Activated CD8-positive, alpha-beta memory T cell treated with anti-CD3 and anti-CD28 coated beads, Interleukin-2, amount 50 U/mL, for 1 hour (primary cell): Measurements from ENCODE around the gene ANKRD13D.

Source experiments
- DNase-seq: peaks from one replicate; pipeline ENCODE4 v3.0.0-alpha.2; 2020; ENCODE audit errors: extremely low read depth

ANKRD13D gene

DNA sequence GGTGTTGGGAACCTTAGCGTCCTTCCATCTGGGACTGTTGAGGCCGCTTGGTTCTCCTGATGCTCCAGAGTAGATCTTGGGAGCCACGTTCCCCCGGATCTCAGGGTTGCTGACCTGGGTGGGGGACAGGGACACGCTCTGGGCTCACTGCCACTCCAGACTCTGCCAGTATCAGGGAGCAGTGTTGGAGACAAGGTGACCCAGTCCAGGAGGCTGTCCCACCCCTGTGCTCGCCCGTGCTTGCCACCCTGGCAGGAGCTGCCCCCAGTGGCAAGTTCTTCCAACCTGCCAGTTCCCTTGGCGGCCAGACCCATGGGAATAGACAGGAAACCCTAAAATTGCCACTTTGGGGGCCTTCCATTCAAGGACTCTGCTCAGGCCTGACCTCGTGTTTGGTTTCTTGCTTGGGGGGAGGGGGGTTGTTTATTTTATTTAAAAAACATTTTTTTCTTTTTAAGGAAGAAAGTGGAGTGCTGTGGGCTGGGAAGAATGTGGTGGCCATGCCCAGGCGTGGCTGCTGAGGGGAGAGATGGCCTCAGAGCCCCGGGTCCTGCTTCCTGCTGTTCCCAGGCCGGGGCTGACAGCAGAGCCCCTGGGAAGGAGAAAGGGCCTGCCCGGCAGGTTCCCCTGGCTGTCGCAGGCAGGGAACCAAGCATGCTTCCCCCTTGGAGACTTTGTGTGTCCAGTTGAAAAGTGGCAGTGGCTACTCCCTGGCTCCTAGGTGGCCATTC lies 15.7 kb upstream of the ANKRD13D start:
- no peak for DNase-seq

DNA sequence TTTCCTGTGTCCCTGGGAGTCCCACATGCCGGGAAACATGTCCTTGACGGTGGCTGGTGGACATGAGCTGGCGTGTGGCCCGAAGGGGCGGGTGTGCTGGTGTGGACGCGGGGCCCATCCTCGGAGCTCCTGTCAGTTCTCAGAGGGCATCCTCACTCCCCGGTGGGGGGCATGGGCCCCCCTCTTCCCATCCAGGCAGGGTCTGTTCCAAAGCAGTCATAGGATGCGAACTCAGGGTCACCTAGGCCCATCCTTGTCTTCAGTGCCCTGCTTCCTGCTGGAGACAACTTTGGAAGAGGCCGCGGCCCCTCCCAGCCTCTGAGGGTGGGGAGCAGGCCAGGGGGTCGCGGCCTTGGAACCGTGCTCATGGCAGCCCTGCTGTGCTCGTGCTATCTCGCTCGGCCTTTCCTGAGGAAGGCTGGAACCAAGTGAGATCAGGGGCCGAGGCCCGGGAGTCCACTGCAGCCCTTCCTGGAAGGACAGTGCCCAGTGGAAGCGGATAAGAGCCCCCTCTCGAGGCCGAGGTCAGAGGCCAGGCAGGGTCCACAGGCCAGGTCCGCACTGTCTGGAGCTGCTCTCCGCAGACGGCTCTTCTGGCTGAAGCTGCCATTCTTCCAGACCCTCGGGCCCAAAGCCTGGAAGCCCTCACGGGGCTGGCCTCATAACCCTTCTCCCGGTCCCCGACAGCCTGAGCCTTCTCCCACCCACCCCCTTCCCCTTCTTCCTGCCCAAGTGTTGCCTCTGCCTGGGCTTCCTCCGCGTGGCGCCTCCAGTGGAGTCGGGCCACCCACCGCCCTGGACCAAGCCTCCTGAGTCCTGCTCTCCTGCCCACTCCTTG lies 14.1 kb upstream of the ANKRD13D start:
- DNase-seq, result no peak

DNA sequence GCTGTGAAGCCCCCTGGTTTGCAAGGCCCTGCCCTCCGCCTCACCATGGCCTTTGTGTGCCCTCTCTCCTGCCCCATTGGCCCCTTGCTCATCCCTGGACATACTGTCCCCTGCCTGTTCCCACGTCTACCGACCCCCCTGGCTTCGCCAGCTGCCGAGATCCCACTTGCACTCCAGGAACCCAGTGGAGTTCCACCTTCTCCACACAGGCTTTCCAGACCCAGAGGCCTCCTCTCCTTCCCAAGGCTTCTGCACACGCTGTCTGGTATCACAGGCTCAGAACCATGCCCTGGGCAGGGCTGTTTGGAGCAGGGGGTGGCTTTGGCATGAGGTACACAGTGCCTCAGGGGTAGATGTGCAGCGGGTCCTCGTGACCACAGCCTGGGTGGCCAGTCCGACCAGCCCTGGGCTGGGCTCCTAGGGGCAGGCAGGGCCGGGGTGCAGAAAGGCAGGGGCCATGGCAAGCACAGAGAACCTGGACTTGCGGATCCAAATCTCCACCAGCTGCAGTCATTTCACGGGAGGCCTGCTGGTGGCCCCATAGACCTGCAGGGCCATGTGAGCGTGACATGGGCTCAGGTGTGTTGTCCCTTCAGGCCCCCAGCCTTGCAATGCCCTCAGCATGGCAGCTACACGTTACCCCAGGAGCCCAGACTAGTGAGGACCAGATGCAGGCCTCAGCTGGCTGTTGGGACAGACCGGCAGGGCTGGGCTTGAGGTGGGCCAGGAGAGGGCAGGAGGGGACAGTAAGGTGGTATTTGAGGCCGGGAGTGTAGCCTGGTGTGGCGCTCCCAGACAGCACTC lies 13.3 kb upstream of the ANKRD13D start:
- DNase-seq, result no peak

DNA sequence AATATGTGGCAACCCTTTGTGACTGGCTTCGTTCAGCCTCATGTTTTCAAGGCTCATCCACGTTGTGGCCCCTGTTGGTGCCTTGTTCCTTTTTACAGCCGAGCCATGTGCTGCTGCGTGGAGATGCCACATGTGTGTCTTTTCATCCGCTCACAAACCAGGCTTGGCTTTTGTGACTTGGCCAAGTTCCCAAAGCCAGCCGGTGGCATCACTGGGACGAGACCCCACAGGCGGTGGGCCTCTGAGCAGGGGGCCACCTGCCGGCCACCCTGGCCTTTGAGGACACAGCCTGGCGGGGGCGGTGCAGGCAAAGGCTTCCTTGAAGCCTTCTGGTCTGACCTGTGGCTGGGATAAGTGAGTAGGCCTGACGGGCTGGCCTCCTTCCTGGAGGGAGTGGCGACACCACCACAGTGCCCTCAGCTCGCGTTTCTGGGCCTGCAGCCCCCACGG lies 12.3 kb upstream of the ANKRD13D start:
- DNase-seq, result no peak

DNA sequence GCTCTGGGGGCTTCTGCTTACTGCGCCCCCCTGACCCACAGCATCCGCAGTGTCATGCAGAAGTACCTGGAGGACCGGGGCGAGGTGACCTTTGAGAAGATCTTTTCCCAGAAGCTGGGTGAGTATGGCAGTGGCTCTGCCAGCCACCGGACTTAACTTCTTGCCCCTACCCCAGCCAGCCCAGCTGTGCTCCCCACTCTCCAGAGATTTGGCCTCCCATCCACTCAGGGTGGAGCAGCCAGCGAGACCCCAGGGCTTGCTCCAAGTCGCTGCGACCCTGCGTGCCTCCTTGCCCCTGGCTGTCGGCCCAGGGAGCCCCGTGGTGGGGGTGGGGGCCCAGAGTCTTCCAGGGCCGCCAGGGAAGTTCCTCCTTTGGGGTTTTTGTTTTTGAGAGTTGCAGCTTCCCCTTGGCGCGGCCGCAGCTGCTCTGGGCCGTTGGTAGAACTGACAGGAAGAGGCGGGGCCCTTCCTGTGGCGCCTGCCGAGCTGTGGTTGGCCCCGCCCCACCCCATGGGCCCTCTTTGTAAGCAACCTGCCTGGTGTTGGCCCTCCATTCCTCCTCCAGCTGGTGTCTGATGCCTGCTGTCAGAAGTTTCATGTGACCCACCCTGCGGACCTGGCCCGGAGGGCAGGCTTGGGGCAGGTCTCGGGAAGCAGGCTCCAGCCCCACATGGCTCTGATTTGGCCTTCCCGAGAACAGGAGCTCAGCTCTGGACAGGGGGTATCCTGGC lies 11.7 kb upstream of the ANKRD13D start:
- peak; percentile 87 for DNase-seq

DNA sequence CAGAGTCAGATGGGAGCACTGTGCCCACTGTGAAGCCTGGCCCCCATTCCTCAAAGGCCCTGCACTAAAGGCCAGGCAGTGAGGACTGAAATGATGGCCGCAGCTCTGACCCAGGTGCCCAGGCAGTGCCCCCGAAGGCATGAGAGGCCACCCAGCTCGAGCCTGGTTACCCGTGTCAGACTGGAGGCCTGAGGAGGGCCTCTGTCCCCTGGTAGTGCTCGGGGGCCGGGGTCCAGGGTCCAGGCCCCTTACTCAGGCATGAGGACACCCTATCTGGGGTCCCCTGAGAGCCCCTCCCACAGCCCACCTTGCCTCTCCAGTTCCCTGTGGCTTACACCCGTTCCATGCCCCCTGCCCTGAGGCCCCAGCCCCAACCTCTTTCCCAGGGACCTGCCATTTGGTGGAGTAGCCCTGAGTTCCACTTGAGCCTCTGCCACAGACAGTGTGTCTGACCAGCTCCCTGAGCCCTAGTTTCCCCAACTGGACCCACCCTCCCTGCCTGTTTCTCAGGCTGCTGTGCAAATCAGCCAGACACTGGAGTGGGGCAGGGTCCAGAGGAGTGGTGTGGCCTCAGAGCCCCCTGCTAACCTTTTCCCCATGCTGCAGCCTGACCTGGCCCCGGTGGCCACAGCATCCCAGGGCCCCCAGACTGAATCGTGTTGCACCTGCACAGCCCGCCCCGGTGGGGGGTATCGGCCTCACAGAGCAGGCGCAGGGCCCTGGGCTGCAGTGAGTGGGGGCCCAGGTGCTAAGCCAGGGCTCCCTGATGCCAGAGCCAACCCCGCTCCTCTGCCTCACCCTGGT lies 10.8 kb upstream of the ANKRD13D start:
- DNase-seq, result no peak

DNA sequence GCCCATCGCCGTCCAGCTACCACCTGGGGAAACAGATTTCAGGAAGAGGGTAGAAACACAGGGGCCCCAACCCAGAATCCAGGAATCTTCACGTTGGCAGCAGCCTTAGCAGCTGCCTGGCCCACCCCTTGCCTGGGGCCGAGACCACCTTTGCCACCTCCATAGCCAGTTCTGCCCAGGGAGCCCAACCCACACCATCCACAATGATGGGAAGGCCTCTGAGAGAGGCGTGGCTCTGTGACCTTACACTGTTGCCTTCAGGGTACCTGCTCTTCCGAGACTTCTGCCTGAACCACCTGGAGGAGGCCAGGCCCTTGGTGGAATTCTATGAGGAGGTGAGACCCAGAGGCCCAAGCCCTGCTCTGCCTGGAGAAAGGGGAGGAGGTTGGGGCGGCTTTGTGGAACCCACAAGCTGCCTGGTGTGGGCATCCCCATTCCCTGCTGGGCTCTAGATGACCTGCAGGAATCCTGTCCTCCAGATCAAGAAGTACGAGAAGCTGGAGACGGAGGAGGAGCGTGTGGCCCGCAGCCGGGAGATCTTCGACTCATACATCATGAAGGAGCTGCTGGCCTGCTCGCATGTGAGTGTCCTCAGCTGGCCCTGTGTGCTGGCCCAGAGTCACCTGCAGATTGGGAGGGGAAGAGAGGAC lies 10.0 kb upstream of the ANKRD13D start:
- no peak for DNase-seq

DNA sequence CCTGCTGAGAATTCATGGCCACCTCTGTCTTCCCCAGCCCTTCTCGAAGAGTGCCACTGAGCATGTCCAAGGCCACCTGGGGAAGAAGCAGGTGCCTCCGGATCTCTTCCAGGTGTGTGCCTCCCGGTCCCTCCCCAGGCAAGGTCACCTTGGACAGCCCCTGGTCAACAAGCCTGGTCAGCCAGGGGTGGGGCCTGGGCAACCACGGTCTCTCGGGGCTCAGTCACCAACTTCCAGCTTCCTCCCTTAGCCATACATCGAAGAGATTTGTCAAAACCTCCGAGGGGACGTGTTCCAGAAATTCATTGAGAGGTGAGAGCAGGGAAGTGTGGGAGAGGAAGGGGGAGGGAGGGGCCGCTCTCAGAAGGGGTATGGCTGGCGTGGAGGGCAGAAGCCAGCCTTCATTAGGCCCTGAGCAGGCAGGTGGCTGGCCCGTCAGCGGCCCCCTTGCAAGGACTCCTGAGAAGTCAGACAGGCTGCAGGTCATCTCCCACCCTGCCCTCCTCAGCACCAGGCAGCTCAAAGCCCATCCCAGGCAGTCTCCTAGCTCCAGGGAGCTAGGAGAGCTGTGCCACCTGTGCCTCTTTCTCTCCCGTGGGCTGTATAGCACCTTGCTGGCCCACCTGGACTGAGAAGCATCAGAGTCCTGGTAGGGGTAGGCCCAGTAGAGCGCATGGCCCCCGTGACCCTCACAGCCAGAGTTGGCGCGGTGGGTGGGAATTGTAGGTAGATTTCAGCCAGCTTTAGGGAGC lies 9.3 kb upstream of the ANKRD13D start:
- DNase-seq, result no peak

DNA sequence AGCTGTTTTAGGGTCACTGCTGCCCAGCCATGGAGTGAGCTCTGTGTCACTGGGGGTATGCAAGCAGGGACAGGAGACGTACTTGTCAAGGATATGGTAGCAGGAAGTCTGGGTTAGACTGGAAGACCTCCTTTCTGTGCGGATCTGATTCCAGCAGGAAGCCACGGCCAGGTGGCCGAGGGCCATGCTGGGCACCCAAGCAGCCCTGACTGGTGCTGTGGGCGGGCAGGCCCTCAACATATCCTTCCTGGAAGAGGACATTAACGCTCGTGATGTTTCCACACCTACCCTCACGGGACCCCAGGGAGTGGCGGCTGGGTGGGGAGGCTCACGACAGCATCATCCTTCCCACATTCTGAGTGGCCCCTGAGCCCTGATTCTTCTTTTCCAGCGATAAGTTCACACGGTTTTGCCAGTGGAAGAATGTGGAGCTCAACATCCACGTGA lies 8.7 kb upstream of the ANKRD13D start:
- no peak for DNase-seq

DNA sequence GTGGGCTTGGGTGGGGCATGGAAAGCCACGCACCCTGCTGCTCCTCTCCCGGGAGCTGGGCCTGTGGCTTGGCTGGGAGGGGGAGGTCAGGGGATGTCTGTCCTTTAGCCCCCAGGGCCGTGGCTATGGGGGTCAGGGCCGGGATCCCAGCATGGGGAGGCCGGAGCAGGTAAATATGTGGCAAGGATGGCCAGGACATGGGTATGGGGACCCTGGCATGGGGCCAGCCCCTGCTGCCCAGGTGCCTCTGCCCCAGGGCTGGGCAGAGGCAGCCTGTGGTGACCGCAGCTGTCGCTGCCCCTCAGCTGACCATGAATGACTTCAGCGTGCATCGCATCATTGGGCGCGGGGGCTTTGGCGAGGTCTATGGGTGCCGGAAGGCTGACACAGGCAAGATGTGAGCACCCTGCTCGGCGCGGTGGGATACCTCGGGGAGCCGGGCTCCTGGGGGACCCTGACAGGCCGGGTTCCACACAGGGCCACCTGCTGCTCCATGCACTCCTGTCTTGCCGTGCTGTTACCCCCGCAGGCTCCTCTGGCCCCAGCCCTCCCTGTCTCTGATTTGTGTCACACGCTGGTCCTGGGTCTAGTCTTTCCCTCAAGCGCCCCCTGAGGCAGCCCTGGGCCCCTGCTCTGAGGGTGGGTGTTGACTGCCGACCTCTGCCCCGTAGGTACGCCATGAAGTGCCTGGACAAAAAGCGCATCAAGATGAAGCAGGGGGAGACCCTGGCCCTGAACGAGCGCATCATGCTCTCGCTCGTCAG lies 8.1 kb upstream of the ANKRD13D start:
- DNase-seq, result no peak

DNA sequence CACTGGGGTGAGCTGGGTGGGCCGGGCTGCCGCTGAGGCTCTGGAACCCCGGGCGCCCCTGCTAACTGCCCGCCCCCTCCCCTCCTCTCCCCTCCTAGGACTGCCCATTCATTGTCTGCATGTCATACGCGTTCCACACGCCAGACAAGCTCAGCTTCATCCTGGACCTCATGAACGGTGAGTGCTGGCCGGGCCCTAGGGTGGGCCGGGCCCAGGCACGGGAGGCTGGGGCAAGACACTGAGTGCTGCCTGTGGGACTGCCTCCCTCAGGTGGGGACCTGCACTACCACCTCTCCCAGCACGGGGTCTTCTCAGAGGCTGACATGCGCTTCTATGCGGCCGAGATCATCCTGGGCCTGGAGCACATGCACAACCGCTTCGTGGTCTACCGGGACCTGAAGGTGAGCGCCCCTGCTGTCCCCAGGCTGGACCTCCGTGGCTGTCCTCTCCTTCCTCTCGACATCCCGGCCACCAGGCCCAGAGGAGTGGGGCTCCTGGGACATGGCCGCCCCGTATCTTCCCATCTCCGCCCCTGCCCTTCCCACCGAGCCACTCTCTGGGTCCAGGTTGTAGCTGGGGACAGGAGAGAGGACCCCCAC lies 7.5 kb upstream of the ANKRD13D start:
- no peak for DNase-seq

DNA sequence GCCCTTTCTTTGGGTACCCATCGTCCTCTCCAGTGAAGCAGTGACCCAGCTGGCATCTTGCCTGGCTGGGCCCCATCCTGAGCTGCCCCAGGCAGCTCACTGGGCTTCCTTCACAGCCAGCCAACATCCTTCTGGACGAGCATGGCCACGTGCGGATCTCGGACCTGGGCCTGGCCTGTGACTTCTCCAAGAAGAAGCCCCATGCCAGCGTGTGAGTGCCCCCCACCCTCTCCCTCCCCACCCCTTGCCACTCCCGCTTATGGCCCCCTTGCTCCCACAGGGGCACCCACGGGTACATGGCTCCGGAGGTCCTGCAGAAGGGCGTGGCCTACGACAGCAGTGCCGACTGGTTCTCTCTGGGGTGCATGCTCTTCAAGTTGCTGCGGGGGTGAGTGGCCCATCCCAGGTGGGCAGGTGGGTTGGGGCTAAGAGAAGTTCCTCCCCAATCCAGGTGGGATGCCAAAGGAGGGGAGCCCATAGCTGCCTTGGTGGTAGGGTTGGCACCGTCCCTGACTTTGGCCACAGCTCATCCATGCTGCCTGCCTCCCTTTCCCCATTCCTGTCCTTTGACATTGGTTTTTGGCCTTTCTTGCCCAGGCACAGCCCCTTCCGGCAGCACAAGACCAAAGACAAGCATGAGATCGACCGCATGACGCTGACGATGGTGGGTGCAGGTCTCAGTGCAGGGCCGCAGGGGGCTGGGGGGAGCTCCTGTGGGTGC lies 6.8 kb upstream of the ANKRD13D start:
- DNase-seq, result no peak

DNA sequence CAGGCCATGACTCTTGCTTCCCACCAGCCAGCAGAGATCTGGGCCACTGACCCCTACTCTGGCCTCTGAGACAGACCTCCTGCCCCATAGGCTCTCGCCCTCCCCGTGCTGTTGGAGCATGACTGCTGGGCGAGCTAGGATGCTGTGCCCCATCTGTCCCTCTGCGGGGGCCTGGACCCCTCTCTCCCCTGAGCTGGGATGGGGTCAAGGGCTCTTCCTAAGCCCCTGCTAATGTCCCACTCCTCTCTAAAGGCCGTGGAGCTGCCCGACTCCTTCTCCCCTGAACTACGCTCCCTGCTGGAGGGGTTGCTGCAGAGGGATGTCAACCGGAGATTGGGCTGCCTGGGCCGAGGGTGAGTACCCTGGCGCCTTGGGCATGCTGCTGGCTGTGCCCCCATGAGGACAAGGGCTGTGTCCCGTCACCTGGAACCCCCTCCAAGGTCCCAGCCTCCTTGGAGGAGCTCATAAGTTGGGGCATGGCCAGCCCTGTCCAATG lies 6.2 kb upstream of the ANKRD13D start:
- no peak for DNase-seq

DNA sequence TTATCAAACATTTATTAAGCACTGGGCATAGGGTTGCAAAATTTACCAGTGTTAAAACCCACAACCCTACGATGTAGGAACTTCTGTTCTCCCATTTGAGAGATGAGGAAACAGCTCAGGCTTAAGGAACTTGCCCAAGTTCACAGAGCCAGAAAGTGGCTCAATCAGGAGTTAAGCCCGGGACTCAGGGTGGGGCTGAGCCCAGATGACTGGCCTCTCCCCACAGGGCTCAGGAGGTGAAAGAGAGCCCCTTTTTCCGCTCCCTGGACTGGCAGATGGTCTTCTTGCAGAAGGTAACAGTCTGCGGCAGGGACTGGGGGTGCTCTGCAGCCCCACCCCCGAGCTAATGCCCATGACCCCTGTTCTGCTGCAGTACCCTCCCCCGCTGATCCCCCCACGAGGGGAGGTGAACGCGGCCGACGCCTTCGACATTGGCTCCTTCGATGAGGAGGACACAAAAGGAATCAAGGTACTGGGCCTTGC lies 5.6 kb upstream of the ANKRD13D start:
- no peak for DNase-seq

DNA sequence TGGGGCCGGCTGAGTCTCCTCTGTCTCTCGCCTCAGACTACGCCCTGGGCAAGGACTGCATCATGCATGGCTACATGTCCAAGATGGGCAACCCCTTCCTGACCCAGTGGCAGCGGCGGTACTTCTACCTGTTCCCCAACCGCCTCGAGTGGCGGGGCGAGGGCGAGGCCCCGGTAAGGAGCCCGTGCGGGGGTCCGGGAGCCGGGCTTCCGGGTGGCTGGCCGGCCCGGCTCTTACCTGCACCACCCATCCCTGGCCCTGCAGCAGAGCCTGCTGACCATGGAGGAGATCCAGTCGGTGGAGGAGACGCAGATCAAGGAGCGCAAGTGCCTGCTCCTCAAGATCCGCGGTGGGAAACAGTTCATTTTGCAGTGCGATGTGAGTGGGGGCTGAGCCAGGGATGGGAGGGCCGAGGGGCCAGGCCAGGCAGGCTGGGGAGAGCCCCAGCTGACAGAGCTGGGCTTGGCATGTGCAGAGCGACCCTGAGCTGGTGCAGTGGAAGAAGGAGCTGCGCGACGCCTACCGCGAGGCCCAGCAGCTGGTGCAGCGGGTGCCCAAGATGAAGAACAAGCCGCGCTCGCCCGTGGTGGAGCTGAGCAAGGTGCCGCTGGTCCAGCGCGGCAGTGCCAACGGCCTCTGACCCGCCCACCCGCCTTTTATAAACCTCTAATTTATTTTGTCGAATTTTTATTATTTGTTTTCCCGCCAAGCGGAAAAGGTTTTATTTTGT lies 4.1 kb upstream of the ANKRD13D start:
- DNase-seq, result no peak
